HFFc6 (cell line): ENCODE measurements around the gene LDLRAD4. TPM values are rescaled to one million over a fixed set of nuclear protein-coding genes. Genes with fewer than 3 reads are reported as not detected.

Experiments used
- DNase-seq: peaks from one replicate; pipeline ENCODE4 v3.0.0-alpha.2; 2018
- H3K27ac Mint-ChIP-seq: 2 replicates; pipeline ENCODE4 v1.8.0; 2020; ENCODE audit warnings: mild to moderate bottlenecking, mixed read lengths
- H3K27me3 Mint-ChIP-seq: 2 replicates; pipeline ENCODE4 v1.8.0; 2021; ENCODE audit warnings: mild to moderate bottlenecking, moderate library complexity, mixed read lengths; ENCODE audit not compliant: insufficient read depth
- H3K36me3 Mint-ChIP-seq: 2 replicates; pipeline ENCODE4 v1.8.0; 2021; ENCODE audit warnings: low read depth, mixed read lengths
- H3K4me1 Mint-ChIP-seq: 2 replicates; pipeline ENCODE4 v1.8.0; 2020; ENCODE audit warnings: low read depth, mixed read lengths
- H3K4me3 Mint-ChIP-seq: 2 replicates; pipeline ENCODE4 v1.8.0; 2020; ENCODE audit warnings: mild to moderate bottlenecking, moderate library complexity, mixed read lengths
- H3K9me3 Mint-ChIP-seq: 2 replicates; pipeline ENCODE4 v1.8.0; 2020; ENCODE audit warnings: mild to moderate bottlenecking, mixed read lengths
- CTCF ChIP-seq: fragments of 200-600 bp; sonication (generic); IDR thresholded peaks from 2 replicates; pipeline ENCODE4 v1.5.0; 2021; ENCODE audit warnings: antibody characterized with exemption, mild to moderate bottlenecking
- total RNA-seq, 6 experiments: library from RNA; stranded (reverse); fragmentation: NEBNext Ultra II Directional; extraction: Animal tissue kit (Norgen Biotek cat#: 25700); gene quantifications; 2 replicates in 1 of 6; 3 replicates in 5 of 6; pipeline ENCODE4 v1.2.3, GENCODE V29; 2021

Gene LDLRAD4
- total RNA-seq, 6 experiments from 2014 or later: not detected

DNA sequence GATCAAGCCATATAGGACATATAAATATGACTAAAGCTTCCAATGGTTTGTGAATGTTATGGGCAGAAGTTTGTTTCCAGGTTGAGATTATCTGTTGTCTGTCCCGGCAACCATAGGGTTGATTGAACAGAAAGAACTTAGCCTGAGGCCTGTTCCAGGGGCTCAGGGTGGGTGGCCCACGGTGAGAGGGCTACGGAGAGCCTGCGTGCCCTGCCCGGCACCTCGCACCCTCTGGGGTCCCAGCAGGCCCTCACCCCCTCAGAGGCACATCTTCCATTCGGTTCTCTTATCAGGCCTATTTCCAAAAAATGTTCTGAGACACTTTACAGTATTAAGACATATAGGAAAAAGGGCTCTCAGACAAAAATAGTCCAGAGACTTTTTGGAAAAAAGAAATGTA lies 40.4 kb upstream of the LDLRAD4 start:
- Mint-ChIP-seq H3K27me3 (peaks cover 63% of the 10 kb centered on the region), H3K4me3 (no peak overlapping the region), H3K36me3 (no peaks in the 10 kb centered on the region), H3K4me1 (peaks cover 18% of the 10 kb centered on the region), H3K27ac (no peak overlapping the region), H3K9me3 (no peaks in the 10 kb centered on the region)
- TF ChIP-seq CTCF: no peak
- DNase-seq: no peak

- no peaks in the 10 kb centered on the region for H3K36me3 Mint-ChIP-seq
- DNase-seq: peak; percentile 61
- no peak overlapping the region for H3K4me3 Mint-ChIP-seq
- no peak for TF ChIP-seq CTCF
- H3K9me3 Mint-ChIP-seq: no peaks in the 10 kb centered on the region
- H3K27ac Mint-ChIP-seq: no peak overlapping the region
- H3K27me3 Mint-ChIP-seq: peaks cover 58% of the 10 kb centered on the region
- peaks cover 22% of the 10 kb centered on the region for H3K4me1 Mint-ChIP-seq
Measured at GRCh38 chr18:13178976-13179375, 39.6 kb upstream of the LDLRAD4 start.

DNA sequence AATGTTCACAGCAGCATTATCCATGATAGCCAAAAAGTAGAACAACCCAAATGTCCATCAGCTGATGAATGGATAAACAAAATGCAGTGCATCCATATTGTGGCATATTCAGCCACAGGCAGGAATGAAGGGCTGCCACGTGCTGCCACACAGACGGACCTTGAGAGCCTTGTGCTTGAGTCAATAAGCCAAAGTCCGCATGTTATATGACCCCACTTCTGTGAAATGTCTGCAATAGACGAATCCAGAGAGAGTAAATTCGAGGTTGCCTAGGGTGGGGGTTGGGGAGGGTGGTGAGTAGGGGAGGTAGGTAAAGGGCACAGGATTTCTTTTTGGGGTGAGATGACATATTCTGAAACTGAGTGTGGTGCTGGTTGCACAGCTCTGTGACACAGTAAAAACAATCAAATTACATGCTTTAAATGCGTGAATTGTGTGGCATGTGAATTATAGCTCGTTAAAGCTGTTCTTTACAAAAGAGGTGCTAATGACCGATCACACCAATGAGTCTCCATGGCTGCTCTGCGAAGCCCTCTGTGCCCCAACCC lies 38.9 kb upstream of the LDLRAD4 start:
- Mint-ChIP-seq H3K4me1 (peaks cover 22% of the 10 kb centered on the region), H3K27ac (no peak overlapping the region), H3K27me3 (peaks cover 60% of the 10 kb centered on the region), H3K36me3 (no peaks in the 10 kb centered on the region), H3K4me3 (no peak overlapping the region), H3K9me3 (no peaks in the 10 kb centered on the region)
- DNase-seq: no peak
- no peak for TF ChIP-seq CTCF

GRCh38 chr18:13180614-13181375 lies 37.8 kb upstream of the LDLRAD4 start:
- Mint-ChIP-seq H3K4me3 (no peak overlapping the region), H3K9me3 (no peaks in the 10 kb centered on the region), H3K27ac (no peak overlapping the region), H3K27me3 (peaks cover 55% of the 10 kb centered on the region), H3K36me3 (no peaks in the 10 kb centered on the region), H3K4me1 (peaks cover 22% of the 10 kb centered on the region)
- DNase-seq: no peak
- TF ChIP-seq CTCF: no peak

DNA sequence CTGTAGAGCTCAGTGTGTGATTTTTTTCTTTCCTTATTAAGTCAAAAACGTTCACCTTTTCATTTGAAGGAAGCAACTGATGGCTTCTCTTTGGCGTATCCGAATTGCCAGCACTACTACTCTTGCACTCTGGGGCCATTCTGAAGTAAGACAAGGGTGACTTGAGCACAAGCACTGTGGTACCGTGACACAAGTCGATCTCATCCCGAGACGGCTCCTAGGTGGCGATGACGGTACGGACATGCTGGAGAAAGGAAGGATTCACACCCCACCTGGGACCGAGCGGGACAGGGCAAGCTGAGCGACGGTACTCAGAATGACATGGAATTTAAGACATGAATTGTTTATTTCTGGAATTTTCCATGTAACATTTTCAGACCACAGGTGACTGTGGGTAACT lies 36.8 kb upstream of the LDLRAD4 start:
- H3K4me3 Mint-ChIP-seq: no peak overlapping the region
- no peak for TF ChIP-seq CTCF
- no peaks in the 10 kb centered on the region for H3K36me3 Mint-ChIP-seq
- H3K9me3 Mint-ChIP-seq: no peaks in the 10 kb centered on the region
- no peak overlapping the region for H3K27ac Mint-ChIP-seq
- H3K27me3 Mint-ChIP-seq: peaks cover 51% of the 10 kb centered on the region
- DNase-seq: no peak
- peaks cover 22% of the 10 kb centered on the region for H3K4me1 Mint-ChIP-seq
